Erythroblast (primary cell): ENCODE results near the gene KRT2.
"Not testable (repeated sequence)": the region's sequence is repeated elsewhere in the genome, so short reads cannot be mapped to it uniquely, and the experiment has no call there.

ENCODE experiments used
- DNase-seq, 2 experiments: peaks; one replicate each; lab custom pipeline; 2025; lab: John Stamatoyannopoulos, UW
- GATA1 ChIP-seq: IDR thresholded peaks from 2 replicates; pipeline ENCODE4 v1.6.1; 2011; ENCODE audit warnings: low read depth, mild to moderate bottlenecking, control low read depth, low read length, moderate library complexity
- POLR2A ChIP-seq: IDR thresholded peaks from 2 replicates; pipeline ENCODE4 v1.6.1; 2011; ENCODE audit warnings: mild to moderate bottlenecking, low read length

Gene KRT2

GRCh38 chr12:52677671-52678070 is 25.7 kb upstream of the KRT2 start:
- TF ChIP-seq GATA1 (no peak), POLR2A (no peak)
- no peak for DNase-seq

DNA sequence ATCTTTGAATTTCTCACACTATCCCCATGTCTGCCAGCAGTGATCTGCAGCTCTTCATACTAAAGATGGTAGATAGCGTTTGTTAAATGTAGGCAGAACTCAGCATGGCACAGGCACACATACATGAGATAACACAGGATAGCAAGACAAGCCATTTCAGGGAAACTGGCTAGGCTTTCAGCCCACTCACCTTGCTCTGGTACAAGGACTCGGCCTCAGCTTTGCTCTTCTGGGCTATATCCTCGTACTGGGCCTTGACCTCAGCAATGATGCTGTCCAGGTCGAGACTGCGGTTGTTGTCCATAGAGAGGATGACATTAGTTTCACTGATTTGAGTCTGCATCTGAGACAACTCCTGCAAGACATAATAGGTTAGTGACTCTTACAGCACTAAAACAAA is 25.1 kb upstream of the KRT2 start:
- no peak for DNase-seq
- no peak for TF ChIP-seq POLR2A
- no peak for TF ChIP-seq GATA1

- TF ChIP-seq POLR2A (no peak), GATA1 (no peak)
- DNase-seq, result no peak
Measured at GRCh38 chr12:52676163-52676562, 24.2 kb upstream of the KRT2 start.

GRCh38 chr12:52675301-52675701 is 23.3 kb upstream of the KRT2 start:
- no peak for DNase-seq
- TF ChIP-seq POLR2A (no peak), GATA1 (no peak)

GRCh38 chr12:52674433-52674775 is 22.4 kb upstream of the KRT2 start:
- DNase-seq, result no peak
- TF ChIP-seq POLR2A (no peak), GATA1 (no peak)

DNA sequence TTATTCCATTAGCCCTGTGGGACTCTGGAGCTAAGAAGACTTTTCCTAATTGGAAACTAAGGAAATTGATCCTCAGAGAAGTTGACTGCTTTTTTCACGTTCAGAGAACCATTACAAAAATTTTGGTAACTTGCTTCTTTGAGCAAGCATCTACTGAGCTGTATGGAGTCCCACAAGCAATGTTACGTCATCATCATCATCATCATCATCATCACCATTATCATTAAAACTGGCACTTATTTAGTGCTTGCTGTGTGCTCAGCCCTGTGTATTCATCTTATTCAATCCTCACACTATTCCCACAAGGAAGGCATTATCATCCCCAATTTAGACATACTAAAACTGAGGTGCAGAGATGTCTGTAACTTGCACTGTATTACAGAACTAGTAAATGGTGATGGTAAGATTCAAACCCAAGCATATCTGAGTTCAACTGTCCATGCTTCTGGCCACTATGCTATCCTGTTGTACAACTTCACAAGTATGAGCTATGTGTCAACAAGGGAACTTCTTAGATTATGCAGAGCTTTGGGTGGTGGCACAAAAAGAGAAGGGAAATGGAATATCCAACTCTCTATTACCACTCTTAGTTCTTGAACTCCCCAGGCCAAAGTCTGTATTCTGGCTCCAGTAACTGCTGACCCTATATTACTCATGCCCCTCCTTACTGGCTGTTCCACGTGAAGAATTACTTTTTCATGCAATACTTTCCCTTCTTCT is 21.9 kb upstream of the KRT2 start:
- TF ChIP-seq GATA1 (no peak), POLR2A (no peak)
- DNase-seq, result no peak

GRCh38 chr12:52673217-52673616 is 21.2 kb upstream of the KRT2 start:
- TF ChIP-seq POLR2A (no peak), GATA1 (no peak)
- no peak for DNase-seq

- DNase-seq, result no peak
- TF ChIP-seq GATA1 (no peak), POLR2A (no peak)
Measured at GRCh38 chr12:52672321-52672933, 20.4 kb upstream of the KRT2 start.

DNA sequence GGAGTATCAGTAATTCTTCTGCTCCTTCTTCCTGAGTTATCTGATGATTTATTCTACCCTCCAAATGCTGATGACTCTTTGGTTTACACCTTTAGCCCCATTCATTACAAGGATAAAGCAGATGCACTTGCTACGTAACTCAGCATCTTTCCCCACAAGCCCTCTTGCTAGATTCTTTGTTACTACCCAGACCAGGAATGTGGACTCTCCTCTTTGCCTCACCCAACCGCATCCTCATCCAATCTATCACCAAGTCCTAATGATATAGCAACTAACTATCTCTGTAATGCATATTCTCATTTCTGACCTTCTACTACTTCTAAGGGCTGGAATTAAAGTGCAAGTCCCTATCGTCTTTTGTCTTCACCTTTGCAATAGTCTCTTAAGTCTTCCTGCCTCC is 18.9 kb upstream of the KRT2 start:
- no peak for DNase-seq
- TF ChIP-seq POLR2A, result no peak
- no peak for TF ChIP-seq GATA1

GRCh38 chr12:52670506-52670905 is 18.5 kb upstream of the KRT2 start:
- TF ChIP-seq GATA1 (no peak), POLR2A (no peak)
- no peak for DNase-seq

DNA sequence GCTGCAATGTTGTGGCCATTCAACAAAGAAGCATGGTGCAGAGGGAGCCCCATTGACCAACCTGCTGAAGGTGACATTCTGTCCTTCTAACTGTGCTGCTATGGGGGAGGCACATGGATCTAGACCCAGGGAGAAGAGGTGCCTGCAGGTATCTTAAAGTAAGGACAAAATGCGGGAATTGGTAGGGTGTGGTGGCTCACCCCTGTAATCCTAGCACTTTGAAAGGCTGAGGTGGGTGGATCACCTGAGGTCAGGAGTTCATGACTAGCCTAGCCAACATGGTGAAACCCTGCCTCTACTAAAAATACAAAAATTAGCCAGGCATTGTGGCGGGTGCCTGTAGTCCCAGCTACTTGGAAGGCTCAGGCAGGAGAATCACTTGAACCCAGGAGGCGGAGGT is 17.9 kb upstream of the KRT2 start:
- not testable (repeated sequence) for DNase-seq

- TF ChIP-seq POLR2A (no peak), GATA1 (no peak)
- no peak for DNase-seq
Measured at GRCh38 chr12:52669426-52669825, 17.4 kb upstream of the KRT2 start.

DNA sequence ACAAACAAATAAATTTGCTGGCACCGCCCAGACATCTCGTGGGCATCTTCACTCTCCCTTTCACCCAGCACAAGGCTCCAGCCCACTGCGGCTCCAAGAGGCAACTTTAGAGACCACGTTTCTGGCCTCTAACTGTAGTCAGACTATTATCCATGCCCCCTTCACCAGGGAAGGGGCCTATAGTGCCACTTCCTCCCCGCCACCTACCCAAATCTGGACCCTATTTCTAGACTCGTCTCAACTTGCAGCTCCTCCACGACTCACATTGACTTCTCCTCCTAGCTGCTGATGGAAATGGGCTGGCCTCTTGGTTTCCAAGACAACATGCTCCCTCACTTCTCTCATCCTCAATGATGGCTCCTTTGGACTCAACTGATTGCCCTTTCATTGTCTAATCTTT is 15.9 kb upstream of the KRT2 start:
- TF ChIP-seq POLR2A (no peak), GATA1 (no peak)

DNA sequence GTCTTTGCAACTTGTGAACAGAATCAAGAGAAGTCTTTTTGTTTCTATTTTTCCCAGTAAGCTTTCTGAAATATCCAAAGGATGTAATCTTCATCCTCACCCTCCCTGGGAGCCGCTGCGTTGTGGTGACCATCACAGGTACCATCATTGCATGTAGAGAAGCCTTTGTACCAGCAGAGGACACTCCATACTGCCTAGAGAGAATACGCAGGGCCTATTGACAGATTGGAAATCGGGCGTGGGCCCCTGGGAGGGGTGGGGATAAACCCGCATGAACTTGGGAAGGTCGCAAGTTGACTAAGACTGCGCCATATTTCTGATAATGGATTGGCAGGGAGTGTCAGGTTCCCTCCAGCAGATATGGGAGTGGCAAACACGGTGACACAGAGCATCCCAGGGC is 15.5 kb upstream of the KRT2 start:
- peak; percentile 19 to 23 for DNase-seq
- TF ChIP-seq GATA1 (no peak), POLR2A (no peak)

More for the DNA sequence above, 15.9 kb upstream of the KRT2 start:
- no peak for DNase-seq

GRCh38 chr12:52666471-52666870 is 14.5 kb upstream of the KRT2 start:
- no peak for DNase-seq
- TF ChIP-seq GATA1 (no peak), POLR2A (no peak)
